Suprapubic skin (tissue), 4 donors: ENCODE data around the gene ITSN2. TPM values are rescaled to one million over a fixed set of nuclear protein-coding genes. Genes with fewer than 3 reads are reported as not detected.

ENCODE experiments used
- DNase-seq, 2 donors: peaks; one replicate each; pipeline ENCODE4 v3.0.0-alpha.2; 2019; ENCODE audit warnings: low spot score in 2 of 2
- H3K27ac ChIP-seq: fragments of 200-600 bp; sonication (generic); one replicate; pipeline ENCODE4 v1.5.1; 2019
- H3K27me3 ChIP-seq: fragments of 200-600 bp; sonication (generic); one replicate; pipeline ENCODE4 v1.5.1; 2019
- H3K36me3 ChIP-seq: fragments of 200-600 bp; sonication (generic); one replicate; pipeline ENCODE4 v1.5.1; 2019
- H3K4me1 ChIP-seq: fragments of 200-600 bp; sonication (generic); one replicate; pipeline ENCODE4 v1.5.1; 2019
- H3K4me3 ChIP-seq: fragments of 200-600 bp; sonication (generic); one replicate; pipeline ENCODE4 v1.5.1; 2019; ENCODE audit warnings: mild to moderate bottlenecking
- H3K9me3 ChIP-seq: fragments of 200-600 bp; sonication (generic); one replicate; pipeline ENCODE4 v1.5.1; 2019
- CTCF ChIP-seq, 2 donors: fragments of 200-600 bp in 1 of 2; fragments of 450-650 bp in 1 of 2; sonication (generic) in 1 of 2; IDR thresholded peaks; one replicate each; pipeline ENCODE4 v1.5.1; 2016 to 2019; ENCODE audit warnings: antibody characterized with exemption in 2 of 2, mild to moderate bottlenecking in 1 of 2, moderate library complexity in 1 of 2
- EP300 ChIP-seq: sonication (generic); formaldehyde crosslinking; IDR thresholded peaks from one replicate; pipeline ENCODE4 v1.6.1; 2017; ENCODE audit warnings: antibody characterized with exemption
- POLR2A ChIP-seq, 2 donors: fragments of 450-650 bp; IDR thresholded peaks; one replicate each; pipeline ENCODE4 v1.6.1; 2017; ENCODE audit warnings: antibody characterized with exemption in 2 of 2, mild to moderate bottlenecking in 2 of 2, moderate library complexity in 2 of 2
- POLR2AphosphoS5 ChIP-seq, 3 donors: sonication (generic); formaldehyde crosslinking; IDR thresholded peaks; one replicate each; pipeline ENCODE4 v1.6.1; 2017; ENCODE audit warnings: antibody characterized with exemption in 3 of 3
- WGBS: methylation state at CpG from one replicate; pipeline ENCODE4 v1.1.5; 2018; 5-methylcytosine and 5-hydroxymethylcytosine counted together
- total RNA-seq, 4 donors: library from RNA; depleted of rRNA; stranded (reverse); fragments of >200 nt; gene quantifications; one replicate each; pipeline ENCODE4 v1.1.0, GENCODE V29; 2016

ITSN2 gene
- total RNA-seq, 4 donors from 2014 or later = 65.8 to 92.6 (median 69.7) TPM

GRCh38 chr2:24238158-24238557 lies 122.2 kb downstream of the ITSN2 start:
- peaks cover 7% of the 10 kb centered on the region for H3K36me3 ChIP-seq
- no peaks in the 10 kb centered on the region for H3K9me3 ChIP-seq
- no peak for DNase-seq
- no peak for TF ChIP-seq POLR2AphosphoS5 (IDR thresholded peaks at IDR 0.05)
- no peak for TF ChIP-seq CTCF (IDR thresholded peaks at IDR 0.05)
- no peak for TF ChIP-seq EP300
- no peak for TF ChIP-seq POLR2A (IDR thresholded peaks at IDR 0.05)
- no peaks in the 10 kb centered on the region for H3K27me3 ChIP-seq
- H3K4me1 ChIP-seq = no peaks in the 10 kb centered on the region
- H3K4me3 ChIP-seq = no peak overlapping the region
- WGBS = 89% methylated on average over 2 of the region's 2 CpGs
- no peak overlapping the region for H3K27ac ChIP-seq

DNA sequence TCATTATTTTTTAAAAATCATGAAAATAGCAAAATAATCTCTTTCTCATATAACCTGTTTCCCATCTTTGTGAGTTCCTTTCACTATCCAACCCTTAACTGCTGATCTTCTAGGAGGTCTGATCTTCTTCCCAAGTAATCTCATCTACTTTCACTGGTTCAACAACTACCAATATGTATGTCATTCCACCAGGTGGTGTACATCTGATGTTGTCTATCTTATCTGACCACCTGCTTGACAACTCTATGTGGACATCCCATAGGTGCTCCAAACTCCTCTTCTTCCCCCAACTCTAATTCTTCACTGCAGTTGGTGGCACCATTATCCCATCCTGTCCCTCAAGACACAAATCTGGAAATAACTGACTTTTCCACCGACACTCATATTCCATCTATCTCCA lies 123.0 kb downstream of the ITSN2 start:
- H3K36me3 ChIP-seq = peaks cover 4% of the 10 kb centered on the region
- TF ChIP-seq EP300 (no peak), POLR2A (IDR thresholded peaks at IDR 0.05) (no peak), CTCF (IDR thresholded peaks at IDR 0.05) (no peak), POLR2AphosphoS5 (IDR thresholded peaks at IDR 0.05) (no peak)
- H3K27ac ChIP-seq = no peak overlapping the region
- H3K4me1 ChIP-seq = no peaks in the 10 kb centered on the region
- no peaks in the 10 kb centered on the region for H3K27me3 ChIP-seq
- H3K9me3 ChIP-seq = no peaks in the 10 kb centered on the region
- no peak overlapping the region for H3K4me3 ChIP-seq
- WGBS = 100% methylated on average over 1 of the region's 1 CpG
- DNase-seq = no peak

GRCh38 chr2:24233321-24233720 lies 127.0 kb downstream of the ITSN2 start:
- DNase-seq = no peak
- TF ChIP-seq EP300 (no peak), CTCF (IDR thresholded peaks at IDR 0.05) (no peak), POLR2AphosphoS5 (IDR thresholded peaks at IDR 0.05) (no peak), POLR2A (IDR thresholded peaks at IDR 0.05) (no peak)
- peaks cover 5% of the 10 kb centered on the region for H3K36me3 ChIP-seq
- H3K27me3 ChIP-seq = no peaks in the 10 kb centered on the region
- H3K4me3 ChIP-seq = no peak overlapping the region
- no peak overlapping the region for H3K27ac ChIP-seq
- H3K4me1 ChIP-seq = no peaks in the 10 kb centered on the region
- WGBS = 79% methylated on average over 2 of the region's 2 CpGs
- H3K9me3 ChIP-seq = no peaks in the 10 kb centered on the region

GRCh38 chr2:24231461-24231881 lies 128.9 kb downstream of the ITSN2 start:
- no peaks in the 10 kb centered on the region for H3K4me1 ChIP-seq
- no peaks in the 10 kb centered on the region for H3K27me3 ChIP-seq
- no peak overlapping the region for H3K4me3 ChIP-seq
- H3K27ac ChIP-seq = no peak overlapping the region
- peaks cover 5% of the 10 kb centered on the region for H3K36me3 ChIP-seq
- TF ChIP-seq POLR2AphosphoS5 (IDR thresholded peaks at IDR 0.05) (no peak), EP300 (no peak)
- H3K9me3 ChIP-seq = no peaks in the 10 kb centered on the region
- DNase-seq = no peak
- WGBS = 81% methylated on average over 4 of the region's 4 CpGs

GRCh38 chr2:24228470-24228869 lies 131.9 kb downstream of the ITSN2 start:
- 67% methylated on average over 1 of the region's 1 CpG for WGBS
- H3K27me3 ChIP-seq = no peaks in the 10 kb centered on the region
- TF ChIP-seq EP300 (no peak), POLR2A (IDR thresholded peaks at IDR 0.05) (no peak), POLR2AphosphoS5 (IDR thresholded peaks at IDR 0.05) (no peak), CTCF (IDR thresholded peaks at IDR 0.05) (no peak)
- no peak overlapping the region for H3K4me3 ChIP-seq
- no peaks in the 10 kb centered on the region for H3K4me1 ChIP-seq
- no peaks in the 10 kb centered on the region for H3K9me3 ChIP-seq
- DNase-seq = no peak
- no peak overlapping the region for H3K27ac ChIP-seq
- H3K36me3 ChIP-seq = peaks cover 8% of the 10 kb centered on the region
